ENCODE data around the gene HES4.

The HES4 gene

GRCh38 chr1:1027791-1028190 is 27.9 kb upstream of the HES4 start:
- peaks cover 11% of the 10 kb centered on the region for H3K36me3 ChIP-seq (ENCODE audit: insufficient read depth, low read length)
- H3K9me3 ChIP-seq (ENCODE audit: low read length) = no peaks in the 10 kb centered on the region
- H3K27me3 ChIP-seq (ENCODE audit: insufficient read depth, low read length) = no peaks in the 10 kb centered on the region
- no peak overlapping the region for H3K4me3 ChIP-seq (ENCODE audit: low read length)
- peaks cover 27% of the 10 kb centered on the region for H3K4me1 ChIP-seq (ENCODE audit: insufficient read depth, low read length)
- no peak overlapping the region for H2AFZ ChIP-seq (ENCODE audit: low read depth, low read length)

DNA sequence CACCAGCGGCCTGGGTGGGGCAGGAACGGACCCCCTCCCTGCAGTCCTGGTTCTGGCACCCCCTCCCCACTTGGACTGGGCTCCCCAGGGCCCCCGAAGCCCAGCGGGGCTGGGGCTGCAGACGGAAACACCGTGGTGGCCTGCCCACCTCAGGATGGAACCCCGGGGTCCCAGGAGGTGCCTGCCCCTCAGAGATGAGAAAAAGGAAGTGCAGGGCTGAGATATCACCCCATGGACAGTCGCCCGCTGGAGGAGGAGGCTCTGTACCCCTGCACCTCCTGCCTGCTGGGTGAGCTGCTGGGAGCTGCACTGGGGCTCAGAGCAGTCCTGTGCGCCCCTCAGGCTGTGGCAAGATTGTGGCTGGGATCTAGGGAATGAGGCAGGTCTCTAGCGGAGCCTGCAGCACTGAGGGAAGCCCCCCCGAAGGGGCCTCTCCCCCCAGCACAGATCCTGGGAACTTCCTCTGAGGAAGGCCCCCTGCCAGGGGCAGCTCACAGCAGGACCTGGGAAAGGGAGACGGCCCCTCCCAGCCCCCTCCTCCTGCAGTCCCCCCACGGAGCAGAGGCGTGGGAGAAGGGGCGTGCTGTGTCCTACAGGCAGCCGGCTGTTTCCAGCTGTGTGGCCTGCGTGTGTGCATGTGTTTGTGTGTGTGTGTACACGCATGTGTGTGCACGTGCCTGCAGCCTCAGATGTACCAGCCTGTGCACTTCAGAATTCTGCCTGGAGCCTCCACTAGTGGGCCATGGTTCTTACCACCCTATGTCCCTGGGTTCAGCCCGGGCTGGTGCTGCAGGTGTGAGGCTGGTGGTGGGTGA is 26.9 kb upstream of the HES4 start:
- Histone ChIP-seq H2AFZ (ENCODE audit: low read depth, low read length) (no peak overlapping the region), H3K27me3 (ENCODE audit: insufficient read depth, low read length) (no peaks in the 10 kb centered on the region), H3K36me3 (ENCODE audit: insufficient read depth, low read length) (peaks cover 16% of the 10 kb centered on the region), H3K9me3 (ENCODE audit: low read length) (no peaks in the 10 kb centered on the region), H3K4me3 (ENCODE audit: low read length) (no peak overlapping the region), H3K4me1 (ENCODE audit: insufficient read depth, low read length) (peaks cover 21% of the 10 kb centered on the region)

DNA sequence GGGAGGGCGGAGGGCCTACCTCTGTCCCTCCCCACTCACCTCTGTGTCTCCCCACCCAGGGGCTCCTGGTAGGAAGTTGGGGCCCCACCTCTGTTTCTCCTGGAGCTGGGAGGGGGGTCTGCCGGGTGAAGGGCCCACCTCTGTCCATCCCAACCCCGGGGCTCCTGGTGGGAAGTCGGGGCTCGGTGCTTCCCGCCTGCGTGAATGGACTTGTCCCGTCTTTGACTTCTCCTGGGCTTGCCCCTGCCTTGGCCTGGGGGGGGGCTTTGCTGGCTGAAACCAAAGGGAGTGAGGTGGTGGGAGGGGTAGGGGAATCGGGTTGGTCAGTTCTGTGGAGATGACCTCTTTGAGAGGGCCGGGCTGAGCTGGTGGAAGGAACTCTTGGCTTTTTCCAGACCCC is 25.8 kb upstream of the HES4 start:
- H3K27me3 ChIP-seq (ENCODE audit: insufficient read depth, low read length) = no peaks in the 10 kb centered on the region
- no peaks in the 10 kb centered on the region for H3K9me3 ChIP-seq (ENCODE audit: low read length)
- peaks cover 19% of the 10 kb centered on the region for H3K4me1 ChIP-seq (ENCODE audit: insufficient read depth, low read length)
- peaks cover 16% of the 10 kb centered on the region for H3K36me3 ChIP-seq (ENCODE audit: insufficient read depth, low read length)
- no peak overlapping the region for H2AFZ ChIP-seq (ENCODE audit: low read depth, low read length)
- no peak overlapping the region for H3K4me3 ChIP-seq (ENCODE audit: low read length)

- Histone ChIP-seq H3K27me3 (ENCODE audit: insufficient read depth, low read length) (no peaks in the 10 kb centered on the region), H3K4me3 (ENCODE audit: low read length) (no peak overlapping the region), H3K4me1 (ENCODE audit: insufficient read depth, low read length) (peaks cover 19% of the 10 kb centered on the region), H2AFZ (ENCODE audit: low read depth, low read length) (no peak overlapping the region), H3K36me3 (ENCODE audit: insufficient read depth, low read length) (peaks cover 16% of the 10 kb centered on the region), H3K9me3 (ENCODE audit: low read length) (no peaks in the 10 kb centered on the region)
Measured at GRCh38 chr1:1024771-1025699, 25.1 kb upstream of the HES4 start.

- Histone ChIP-seq H3K36me3 (ENCODE audit: insufficient read depth, low read length) (peaks cover 16% of the 10 kb centered on the region), H3K4me3 (ENCODE audit: low read length) (no peak overlapping the region), H2AFZ (ENCODE audit: low read depth, low read length) (no peak overlapping the region), H3K9me3 (ENCODE audit: low read length) (no peaks in the 10 kb centered on the region), H3K27me3 (ENCODE audit: insufficient read depth, low read length) (no peaks in the 10 kb centered on the region), H3K4me1 (ENCODE audit: insufficient read depth, low read length) (peaks cover 19% of the 10 kb centered on the region)
Measured at GRCh38 chr1:1024149-1024770, 24.4 kb upstream of the HES4 start.

DNA sequence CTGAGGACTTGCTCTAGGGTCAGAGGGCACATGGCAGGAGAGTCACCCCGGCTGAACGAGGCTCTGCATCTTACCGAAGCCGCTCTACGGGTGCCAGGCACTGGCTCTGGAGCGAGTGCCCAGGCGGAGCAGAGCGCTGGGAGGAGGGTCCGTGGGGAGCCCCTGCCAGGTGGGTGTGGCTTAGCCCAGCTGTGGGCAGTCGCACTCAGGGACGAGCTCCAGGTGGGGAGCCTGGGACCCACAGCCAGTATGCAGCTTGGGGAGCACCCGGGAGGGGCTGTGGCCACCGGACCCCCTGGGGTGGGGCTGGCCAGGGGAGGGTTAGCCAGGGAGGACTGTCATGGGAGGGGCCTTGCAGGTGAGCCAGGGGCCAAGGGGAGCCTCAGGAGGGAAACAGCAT is 23.8 kb upstream of the HES4 start:
- Histone ChIP-seq H3K9me3 (ENCODE audit: low read length) (no peaks in the 10 kb centered on the region), H3K4me3 (ENCODE audit: low read length) (no peak overlapping the region), H3K4me1 (ENCODE audit: insufficient read depth, low read length) (peaks cover 21% of the 10 kb centered on the region), H3K27me3 (ENCODE audit: insufficient read depth, low read length) (no peaks in the 10 kb centered on the region), H2AFZ (ENCODE audit: low read depth, low read length) (no peak overlapping the region), H3K36me3 (ENCODE audit: insufficient read depth, low read length) (peaks cover 16% of the 10 kb centered on the region)

- H3K9me3 ChIP-seq (ENCODE audit: low read length) = no peaks in the 10 kb centered on the region
- H3K36me3 ChIP-seq (ENCODE audit: insufficient read depth, low read length) = peaks cover 16% of the 10 kb centered on the region
- peaks cover 21% of the 10 kb centered on the region for H3K4me1 ChIP-seq (ENCODE audit: insufficient read depth, low read length)
- H3K4me3 ChIP-seq (ENCODE audit: low read length) = no peak overlapping the region
- H2AFZ ChIP-seq (ENCODE audit: low read depth, low read length) = no peak overlapping the region
- no peaks in the 10 kb centered on the region for H3K27me3 ChIP-seq (ENCODE audit: insufficient read depth, low read length)
Measured at GRCh38 chr1:1022302-1023009, 22.6 kb upstream of the HES4 start.

DNA sequence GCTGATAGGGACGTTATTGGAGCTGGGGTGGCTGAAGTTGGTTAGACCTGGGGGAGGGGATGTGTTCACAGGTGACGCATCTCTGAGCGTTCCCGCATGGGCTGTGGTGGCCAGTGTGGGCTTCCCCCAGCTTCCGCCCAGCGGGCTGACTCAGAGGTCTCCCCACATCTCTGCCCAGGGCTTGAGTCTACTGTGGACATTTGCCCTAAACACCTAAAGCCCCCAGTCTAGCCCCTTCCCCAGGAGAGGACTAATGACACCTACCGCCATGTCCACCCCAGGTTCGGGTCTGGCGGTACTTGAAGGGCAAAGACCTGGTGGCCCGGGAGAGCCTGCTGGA is 22.0 kb upstream of the HES4 start:
- Histone ChIP-seq H3K9me3 (ENCODE audit: low read length) (no peaks in the 10 kb centered on the region), H3K27me3 (ENCODE audit: insufficient read depth, low read length) (no peaks in the 10 kb centered on the region), H3K4me1 (ENCODE audit: insufficient read depth, low read length) (peaks cover 21% of the 10 kb centered on the region), H3K36me3 (ENCODE audit: insufficient read depth, low read length) (peaks cover 16% of the 10 kb centered on the region), H3K4me3 (ENCODE audit: low read length) (no peak overlapping the region), H2AFZ (ENCODE audit: low read depth, low read length) (no peak overlapping the region)

GRCh38 chr1:1021010-1021919 is 21.4 kb upstream of the HES4 start:
- peak overlapping the region; percentile 95 for H3K4me3 ChIP-seq (ENCODE audit: low read length)
- no peak overlapping the region for H2AFZ ChIP-seq (ENCODE audit: low read depth, low read length)
- H3K36me3 ChIP-seq (ENCODE audit: insufficient read depth, low read length) = peaks cover 16% of the 10 kb centered on the region
- H3K9me3 ChIP-seq (ENCODE audit: low read length) = no peaks in the 10 kb centered on the region
- no peaks in the 10 kb centered on the region for H3K27me3 ChIP-seq (ENCODE audit: insufficient read depth, low read length)
- peaks cover 19% of the 10 kb centered on the region for H3K4me1 ChIP-seq (ENCODE audit: insufficient read depth, low read length)

DNA sequence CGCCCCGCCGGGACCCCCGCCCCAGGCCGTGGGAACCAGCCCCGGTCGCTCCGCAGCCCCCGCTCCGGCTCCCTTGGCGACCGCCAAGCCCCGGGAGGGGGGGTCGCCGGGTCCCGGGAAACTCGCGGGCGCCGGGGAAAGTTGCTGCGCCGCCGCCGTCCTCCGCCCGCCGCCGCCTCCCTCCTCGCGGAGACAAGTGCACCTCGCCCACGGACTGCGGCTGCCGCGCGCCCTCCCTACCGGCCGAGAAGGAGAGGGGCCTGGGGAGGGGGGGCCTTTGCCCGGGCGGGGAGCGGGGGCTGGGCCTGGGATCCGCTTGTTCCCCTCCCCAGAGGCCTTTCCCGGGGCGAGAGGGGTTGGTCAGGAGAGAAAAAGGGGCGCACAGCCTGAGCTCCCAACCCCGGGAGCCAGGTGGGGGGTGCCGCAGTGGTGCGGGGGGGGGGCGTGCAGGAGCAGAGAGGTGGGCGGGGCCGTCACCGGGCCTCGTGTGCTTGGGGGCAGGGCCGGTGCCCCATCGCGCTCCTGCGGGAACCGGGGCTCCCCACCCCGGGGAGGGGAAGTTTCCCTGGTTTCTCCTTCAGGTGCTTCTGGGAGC is 20.6 kb upstream of the HES4 start:
- H2AFZ ChIP-seq (ENCODE audit: low read depth, low read length) = no peak overlapping the region
- no peaks in the 10 kb centered on the region for H3K9me3 ChIP-seq (ENCODE audit: low read length)
- peak overlapping the region; percentile 95 for H3K4me3 ChIP-seq (ENCODE audit: low read length)
- H3K36me3 ChIP-seq (ENCODE audit: insufficient read depth, low read length) = peaks cover 16% of the 10 kb centered on the region
- H3K4me1 ChIP-seq (ENCODE audit: insufficient read depth, low read length) = peaks cover 19% of the 10 kb centered on the region
- no peaks in the 10 kb centered on the region for H3K27me3 ChIP-seq (ENCODE audit: insufficient read depth, low read length)

DNA sequence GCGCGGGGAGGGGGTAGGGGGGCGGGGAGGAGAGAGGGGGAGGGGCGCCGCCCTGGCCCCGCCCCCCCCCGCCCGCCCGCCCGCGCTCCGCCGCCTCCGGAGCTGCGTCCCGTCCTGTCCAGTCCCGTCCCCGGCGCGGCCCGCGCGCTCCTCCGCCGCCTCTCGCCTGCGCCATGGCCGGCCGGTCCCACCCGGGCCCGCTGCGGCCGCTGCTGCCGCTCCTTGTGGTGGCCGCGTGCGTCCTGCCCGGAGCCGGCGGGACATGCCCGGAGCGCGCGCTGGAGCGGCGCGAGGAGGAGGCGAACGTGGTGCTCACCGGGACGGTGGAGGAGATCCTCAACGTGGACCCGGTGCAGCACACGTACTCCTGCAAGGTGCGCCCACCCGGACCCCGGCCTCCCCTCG is 20.1 kb upstream of the HES4 start, which contains the start of gene AGRN:
TSS of gene AGRN (plus strand) at position 121 of the 405 bp plus-strand sequence. CDS start at position 174, 53 bp downstream.
- H3K4me3 ChIP-seq (ENCODE audit: low read length) = peak within 1 kb of the TSS; percentile 95
- no peaks in the 10 kb centered on the region for H3K27me3 ChIP-seq (ENCODE audit: insufficient read depth, low read length)
- peaks cover 16% of the 10 kb centered on the region for H3K36me3 ChIP-seq (ENCODE audit: insufficient read depth, low read length)
- H2AFZ ChIP-seq (ENCODE audit: low read depth, low read length) = no peak within 1 kb of the TSS
- H3K4me1 ChIP-seq (ENCODE audit: insufficient read depth, low read length) = peaks cover 19% of the 10 kb centered on the region
- no peaks in the 10 kb centered on the region for H3K9me3 ChIP-seq (ENCODE audit: low read length)

All from neuron (in vitro differentiated cells).